A673 (cell line): ENCODE data around the gene GDPD5. TPM values are rescaled to one million over a fixed set of nuclear protein-coding genes. Genes with fewer than 3 reads are reported as not detected.

Experiments used
- BruUV-seq: library from RNA; stranded (reverse); fragments of 400-500 nt; replicated peaks from 2 replicates; lab custom pipeline; 2021; lab: Mats Ljungman, UMichigan
- CTCF ChIA-PET: fragments of 300-600 bp; sonication (Branson Sonifier 250); formaldehyde crosslinking; loops from one replicate; lab custom pipeline; 2022; ENCODE audit warnings: antibody characterized with exemption; lab: Charles Lee
- POLR2A ChIA-PET: fragments of 300-600 bp; sonication (Branson Sonifier 250); formaldehyde crosslinking; loops from one replicate; lab custom pipeline; 2022; ENCODE audit warnings: antibody characterized with exemption; ENCODE audit not compliant: low non-redundant PET; lab: Charles Lee
- DNase-seq: peaks from one replicate; pipeline ENCODE4 v3.0.0-alpha.2; 2015; ENCODE audit warnings: low spot score
- H3K27ac ChIP-seq: fragments of 200-600 bp; sonication (generic); 2 replicates; pipeline ENCODE4 v1.5.1; 2016; ENCODE audit warnings: mixed run types, low read depth, mild to moderate bottlenecking, mixed read lengths, antibody characterized with exemption, low read length; ENCODE audit not compliant: poor library complexity, severe bottlenecking
- H3K27me3 ChIP-seq: fragments of 200-600 bp; sonication (generic); replicated peaks from 2 replicates; pipeline ENCODE4 v1.6.1; 2017; ENCODE audit warnings: mixed run types, low read depth, mild to moderate bottlenecking, mixed read lengths, antibody characterized with exemption, low read length; ENCODE audit not compliant: insufficient read depth, poor library complexity
- H3K36me3 ChIP-seq: fragments of 200-600 bp; sonication (generic); 2 replicates; pipeline ENCODE4 v1.6.1; 2016; ENCODE audit warnings: mixed run types, mild to moderate bottlenecking, mixed read lengths, antibody characterized with exemption, low read length; ENCODE audit not compliant: insufficient read depth, poor library complexity, severe bottlenecking
- H3K4me1 ChIP-seq: fragments of 200-600 bp; sonication (generic); 2 replicates; pipeline ENCODE4 v1.6.1; 2017; ENCODE audit warnings: mixed run types, mild to moderate bottlenecking, mixed read lengths, antibody characterized with exemption, low read length; ENCODE audit not compliant: insufficient read depth, poor library complexity, severe bottlenecking
- H3K4me3 ChIP-seq: fragments of 200-600 bp; sonication (generic); 2 replicates; pipeline ENCODE4 v1.5.1; 2016; ENCODE audit warnings: low read depth, mixed run types, mild to moderate bottlenecking, mixed read lengths, low read length; ENCODE audit not compliant: poor library complexity, severe bottlenecking
- H3K9me3 ChIP-seq: fragments of 200-600 bp; sonication (generic); 2 replicates; pipeline ENCODE4 v1.6.1; 2016; ENCODE audit warnings: mixed run types, low read depth, mild to moderate bottlenecking, mixed read lengths, antibody characterized with exemption, low read length; ENCODE audit not compliant: poor library complexity, severe bottlenecking
- EZH2 ChIP-seq: fragments of 200-600 bp; sonication (generic); IDR thresholded peaks from 2 replicates; pipeline ENCODE4 v1.6.1; 2017; ENCODE audit warnings: borderline replicate concordance, low read depth, mild to moderate bottlenecking, mixed read lengths, antibody characterized with exemption, low read length; ENCODE audit not compliant: poor library complexity, severe bottlenecking
- intact Hi-C: fragments of 100-400 bp; cut with micrococcal nuclease; formaldehyde crosslinking; loops from one replicate; pipeline ENCODE4 v1.10.0; 2022; ENCODE audit not compliant: unreplicated experiment
- total RNA-seq: library from RNA; stranded (reverse); gene quantifications from 2 replicates; pipeline ENCODE4 v1.2.3, GENCODE V29; 2021
- TF ChIP-seq, protein P1 (sequence below): fragments of 300-800, 200-600 bp; sonication (generic); conservative IDR thresholded peaks from 2 replicates; pipeline ENCODE4 v1.5.1; 2017; ENCODE audit warnings: low read depth, mild to moderate bottlenecking, antibody characterized with exemption, low read length, moderate library complexity, mixed read lengths

GDPD5 gene
- total RNA-seq, 1 experiment from 2014 or later = 1.4 TPM

DNA sequence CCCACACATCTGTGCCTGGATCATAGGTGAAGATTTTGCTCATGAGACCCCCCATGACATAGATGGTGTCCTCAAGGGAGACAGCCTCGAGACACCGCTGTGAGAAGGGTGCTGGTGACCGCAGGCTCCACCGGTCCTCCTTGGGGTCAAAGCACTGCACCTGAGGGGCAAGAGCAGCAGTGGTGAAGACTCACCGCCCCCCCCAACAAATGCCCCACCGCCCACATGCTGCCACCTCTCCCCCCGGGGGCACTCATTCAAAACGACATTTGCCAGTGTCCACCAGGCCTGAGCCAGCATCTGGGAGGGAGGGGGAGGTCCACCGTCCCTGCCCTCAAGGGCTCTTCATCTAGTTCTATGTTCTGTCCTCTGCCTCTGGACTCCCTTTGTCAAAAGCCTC lies 102.0 kb downstream of the GDPD5 start:
- intact Hi-C loops = no loop called here
- no TSS peak for BruUV-seq
- TF ChIP-seq EZH2 = no peak
- TF ChIP-seq, protein P1, sequence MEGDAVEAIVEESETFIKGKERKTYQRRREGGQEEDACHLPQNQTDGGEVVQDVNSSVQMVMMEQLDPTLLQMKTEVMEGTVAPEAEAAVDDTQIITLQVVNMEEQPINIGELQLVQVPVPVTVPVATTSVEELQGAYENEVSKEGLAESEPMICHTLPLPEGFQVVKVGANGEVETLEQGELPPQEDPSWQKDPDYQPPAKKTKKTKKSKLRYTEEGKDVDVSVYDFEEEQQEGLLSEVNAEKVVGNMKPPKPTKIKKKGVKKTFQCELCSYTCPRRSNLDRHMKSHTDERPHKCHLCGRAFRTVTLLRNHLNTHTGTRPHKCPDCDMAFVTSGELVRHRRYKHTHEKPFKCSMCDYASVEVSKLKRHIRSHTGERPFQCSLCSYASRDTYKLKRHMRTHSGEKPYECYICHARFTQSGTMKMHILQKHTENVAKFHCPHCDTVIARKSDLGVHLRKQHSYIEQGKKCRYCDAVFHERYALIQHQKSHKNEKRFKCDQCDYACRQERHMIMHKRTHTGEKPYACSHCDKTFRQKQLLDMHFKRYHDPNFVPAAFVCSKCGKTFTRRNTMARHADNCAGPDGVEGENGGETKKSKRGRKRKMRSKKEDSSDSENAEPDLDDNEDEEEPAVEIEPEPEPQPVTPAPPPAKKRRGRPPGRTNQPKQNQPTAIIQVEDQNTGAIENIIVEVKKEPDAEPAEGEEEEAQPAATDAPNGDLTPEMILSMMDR = no peak
- peaks cover 9% of the 10 kb centered on the region for H3K36me3 ChIP-seq
- ChIA-PET CTCF (no interaction called here), POLR2A (no interaction called here)
- no peaks in the 10 kb centered on the region for H3K9me3 ChIP-seq
- peaks cover 7% of the 10 kb centered on the region for H3K4me1 ChIP-seq
- no peak overlapping the region for H3K4me3 ChIP-seq
- DNase-seq = no peak
- peaks cover under 1% of the 10 kb centered on the region for H3K27me3 ChIP-seq
- H3K27ac ChIP-seq = no peak overlapping the region

DNA sequence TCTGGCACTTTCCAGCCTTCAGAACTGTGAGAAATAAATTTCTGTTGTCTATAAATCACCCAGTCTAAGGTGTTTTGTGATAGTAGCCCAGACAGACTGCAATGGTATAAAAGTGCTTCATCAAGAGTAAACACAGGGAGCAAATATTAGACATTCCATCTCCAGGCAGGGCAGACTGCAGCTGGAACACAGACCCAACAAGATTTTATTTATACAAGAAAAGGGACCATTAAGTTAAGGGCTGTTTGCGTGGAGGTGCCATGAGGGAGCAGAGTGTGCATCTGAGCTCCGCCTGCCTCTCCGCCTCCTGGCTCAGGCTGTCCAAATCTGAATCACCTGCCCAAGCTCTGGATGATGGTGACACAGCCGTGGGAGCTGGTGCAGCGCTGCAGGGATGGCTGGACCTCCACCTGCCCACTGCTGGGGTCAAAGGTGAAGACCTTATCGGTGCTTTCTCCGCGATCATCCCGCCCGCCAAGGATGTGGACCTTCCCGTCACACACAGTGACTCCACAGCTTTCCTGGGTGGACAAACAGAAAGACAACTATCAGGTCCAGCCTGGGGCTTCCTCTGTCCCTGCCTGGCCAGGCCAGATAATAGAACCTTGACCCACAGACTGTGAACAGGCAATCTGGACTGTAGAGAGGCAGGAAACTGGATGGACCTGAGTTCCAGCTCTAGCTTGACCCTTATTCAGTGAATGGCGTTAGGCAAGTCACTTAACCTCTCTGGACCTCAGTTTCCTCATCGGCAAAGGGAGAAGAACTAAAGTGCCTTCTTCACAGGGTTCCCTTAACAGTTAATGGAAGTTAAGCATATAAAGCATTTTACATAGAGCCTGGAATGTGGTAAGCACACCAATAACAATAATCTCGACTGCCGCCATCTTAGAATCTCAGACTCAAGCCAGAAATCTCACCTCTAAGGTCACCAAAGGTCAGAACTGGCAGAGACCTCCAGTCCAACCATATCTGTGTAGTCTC lies 103.2 kb downstream of the GDPD5 start:
- CTCF ChIA-PET = interaction anchor here (0.5 kb wide), 1 partner anchor 503 kb away, joined by 3 read pairs; no protein-coding TSS in a partner anchor
- DNase-seq = no peak
- TF ChIP-seq, protein P1 = no peak
- TF ChIP-seq EZH2 = no peak
- POLR2A ChIA-PET = no interaction called here
- no TSS peak for BruUV-seq
- Histone ChIP-seq H3K9me3 (no peaks in the 10 kb centered on the region), H3K27ac (no peak overlapping the region), H3K27me3 (no peaks in the 10 kb centered on the region), H3K4me3 (no peak overlapping the region), H3K4me1 (no peaks in the 10 kb centered on the region), H3K36me3 (peaks cover 9% of the 10 kb centered on the region)
- intact Hi-C loops = no loop called here

DNA sequence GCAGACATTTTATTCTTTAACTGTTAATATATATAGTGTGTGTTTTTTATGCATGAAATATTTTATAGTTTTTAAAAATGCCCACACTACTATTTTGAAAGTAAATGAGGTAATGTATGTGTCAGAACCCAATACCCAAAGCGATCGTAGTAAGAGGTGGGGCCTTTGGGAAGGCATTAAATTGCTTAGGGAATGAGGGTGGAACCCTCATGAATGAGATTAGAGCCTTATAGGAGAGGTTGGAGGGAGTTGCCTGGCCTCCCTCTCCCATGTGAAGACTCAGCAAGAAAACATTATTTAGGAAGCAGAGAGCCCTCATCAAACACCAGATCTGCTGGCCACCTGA lies 103.9 kb downstream of the GDPD5 start:
- no peak overlapping the region for H3K27ac ChIP-seq
- POLR2A ChIA-PET = no interaction called here
- intact Hi-C loops = no loop called here
- CTCF ChIA-PET = no interaction called here
- H3K4me1 ChIP-seq = no peaks in the 10 kb centered on the region
- H3K9me3 ChIP-seq = no peaks in the 10 kb centered on the region
- DNase-seq = no peak
- H3K36me3 ChIP-seq = peaks cover 12% of the 10 kb centered on the region
- H3K4me3 ChIP-seq = no peak overlapping the region
- TF ChIP-seq, protein P1 = no peak
- no peak for TF ChIP-seq EZH2
- no TSS peak for BruUV-seq
- no peaks in the 10 kb centered on the region for H3K27me3 ChIP-seq
